HL-60/S4 treated with phorbol 12-myristate 13-acetate at 8.2 ng/mL for 4 days and 3 days (cell line): ENCODE results near the gene CEP57L1.
"Not testable (repeated sequence)": the region's sequence is repeated elsewhere in the genome, so short reads cannot be mapped to it uniquely, and the experiment has no call there.

Experiments
- in situ Hi-C: fragments of 300-500 bp; cut with MboI; formaldehyde crosslinking; loops from 2 replicates; pipeline ENCODE4 v1.15.0; 2022; ENCODE audit warnings: low sequenced_read_pairs

Gene CEP57L1

GRCh38 chr6:109104512-109104911 is 9.2 kb downstream of the CEP57L1 start:
- in situ Hi-C loops = no loop called here

GRCh38 chr6:109105681-109106080 is 10.4 kb downstream of the CEP57L1 start:
- in situ Hi-C loops = no loop called here

DNA sequence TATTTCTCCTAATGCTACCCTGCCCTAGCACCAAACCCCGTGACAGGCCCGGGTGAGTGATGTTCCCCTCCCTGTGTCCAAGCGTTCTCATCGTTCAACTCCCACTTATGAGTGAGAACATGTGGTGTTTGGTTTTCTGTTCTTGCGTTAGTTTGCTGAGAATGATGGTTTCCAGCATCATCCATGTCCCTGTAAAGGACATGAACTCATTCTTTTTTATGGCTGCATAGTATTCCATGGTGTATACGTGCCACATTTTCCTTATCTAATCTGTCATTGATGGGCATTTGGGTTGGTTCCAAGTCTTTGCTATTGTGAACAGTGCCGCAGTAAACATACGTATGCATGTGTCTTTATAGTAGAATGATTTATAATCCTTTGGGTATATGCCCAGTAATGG is 14.4 kb downstream of the CEP57L1 start:
- in situ Hi-C loops = not testable (repeated sequence)

- in situ Hi-C loops = not testable (repeated sequence)
These were observed 17.4 kb downstream of the CEP57L1 start for GRCh38 chr6:109112663-109113062.

- in situ Hi-C loops = no loop called here
These were observed 22.2 kb downstream of the CEP57L1 start for GRCh38 chr6:109117346-109118035.

GRCh38 chr6:109118337-109118736 is 23.0 kb downstream of the CEP57L1 start:
- in situ Hi-C loops = no loop called here

DNA sequence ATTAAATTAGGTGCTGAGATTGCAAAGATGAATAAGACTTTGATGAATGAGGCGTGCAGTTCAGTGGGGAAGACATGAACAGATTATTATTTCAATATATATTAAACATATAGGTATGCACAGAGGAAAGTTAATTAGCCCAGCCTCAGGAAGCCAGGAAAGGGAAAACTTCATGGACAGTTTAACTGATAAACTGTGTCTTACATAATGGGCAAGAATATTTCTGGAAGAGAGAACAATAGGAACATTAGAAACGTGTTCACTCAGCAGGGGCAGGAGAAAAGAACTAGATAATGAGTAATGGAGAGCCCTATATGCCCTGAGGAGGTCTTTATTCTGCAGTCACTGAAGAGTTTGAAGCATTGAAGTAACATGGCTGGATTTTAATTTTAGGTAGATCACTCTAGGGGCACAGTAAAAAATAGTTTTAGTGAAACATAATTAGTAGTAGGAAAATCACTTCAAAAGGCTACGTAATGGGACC is 23.6 kb downstream of the CEP57L1 start:
- in situ Hi-C loops = no loop called here

DNA sequence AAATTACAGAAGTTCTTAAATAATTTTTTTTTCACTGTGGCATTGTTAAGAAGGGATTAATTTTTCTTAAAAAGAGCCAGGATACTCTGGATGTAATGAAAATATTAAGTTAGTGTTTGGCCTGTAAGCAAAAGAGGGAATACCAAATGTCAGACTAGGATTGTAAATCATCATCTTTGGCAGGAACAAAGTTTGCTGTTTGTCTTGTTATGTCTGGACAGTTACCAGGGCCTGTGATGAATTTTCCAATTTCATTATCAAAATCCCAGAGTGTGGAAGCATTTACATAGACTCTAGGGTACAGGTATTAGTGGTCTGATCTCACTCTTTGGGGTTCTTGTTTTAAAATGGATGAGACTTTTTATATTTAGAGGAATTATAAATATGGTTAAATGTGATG is 26.1 kb downstream of the CEP57L1 start:
- in situ Hi-C loops = no loop called here

- in situ Hi-C loops = no loop called here
These were observed 28.9 kb downstream of the CEP57L1 start for GRCh38 chr6:109124219-109124618.

DNA sequence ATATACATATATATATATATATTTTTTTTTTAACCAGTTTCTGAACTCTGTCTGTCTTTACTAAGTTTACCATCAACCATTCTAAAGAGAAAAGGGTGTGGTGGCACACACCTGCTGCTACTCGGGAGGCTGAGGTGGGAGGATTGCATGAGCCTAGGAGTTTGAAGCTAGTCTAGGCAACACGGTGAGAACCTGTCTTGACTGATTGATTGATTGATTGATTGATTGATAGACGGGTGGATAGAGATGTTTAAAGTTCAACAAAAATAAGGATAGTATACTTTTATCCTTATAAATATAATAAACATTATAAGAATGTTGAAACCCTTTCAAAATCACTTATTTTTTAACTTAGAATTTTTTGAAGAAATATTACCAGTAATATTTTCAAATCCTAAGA is 30.2 kb downstream of the CEP57L1 start:
- in situ Hi-C loops = no loop called here

- in situ Hi-C loops = no loop called here
These were observed 34.8 kb downstream of the CEP57L1 start for GRCh38 chr6:109130065-109130464.

GRCh38 chr6:109135600-109135999 is 40.3 kb downstream of the CEP57L1 start:
- in situ Hi-C loops = not testable (repeated sequence)

- in situ Hi-C loops = not testable (repeated sequence)
These were observed 40.7 kb downstream of the CEP57L1 start for GRCh38 chr6:109136039-109136438.

GRCh38 chr6:109136530-109136929 is 41.2 kb downstream of the CEP57L1 start:
- in situ Hi-C loops = not testable (repeated sequence)

DNA sequence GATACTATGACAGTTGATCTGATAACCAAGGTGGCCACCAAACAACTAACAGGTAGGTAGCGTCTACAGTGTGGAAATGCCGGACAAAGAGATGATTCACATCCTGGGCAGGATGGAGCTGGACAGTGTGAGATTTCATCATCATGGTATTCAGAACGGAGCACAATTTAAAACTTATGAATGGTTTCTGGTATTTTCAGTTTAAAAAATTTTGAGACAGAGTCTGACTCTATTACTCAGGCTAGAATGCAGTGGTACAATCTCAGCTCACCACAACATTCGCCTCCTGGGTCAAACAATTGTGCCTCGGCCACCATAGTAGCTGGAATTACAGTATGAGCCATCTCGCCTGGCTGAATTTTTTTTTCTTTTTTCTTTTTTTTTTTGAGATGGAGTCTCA is 43.8 kb downstream of the CEP57L1 start:
- in situ Hi-C loops = no loop called here

DNA sequence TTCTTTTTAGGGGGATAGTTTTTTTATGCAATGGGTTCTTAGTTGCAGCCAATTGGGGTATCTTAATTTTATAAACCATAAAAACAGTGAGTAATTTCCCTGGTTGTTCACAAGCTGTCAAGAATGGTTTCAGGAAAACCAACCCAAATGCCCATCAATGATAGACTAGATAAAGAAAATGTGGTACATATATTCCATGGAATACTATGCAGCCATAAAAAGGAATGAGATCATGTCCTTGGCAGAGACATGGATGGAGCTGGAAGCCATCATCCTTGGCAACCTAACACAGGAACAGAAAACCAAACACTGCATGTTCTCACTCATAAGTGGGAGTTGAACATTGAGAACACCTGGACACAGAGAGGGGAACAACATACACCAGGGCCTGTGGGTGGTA is 46.8 kb downstream of the CEP57L1 start:
- in situ Hi-C loops = not testable (repeated sequence)

- in situ Hi-C loops = no loop called here
These were observed 47.9 kb downstream of the CEP57L1 start for GRCh38 chr6:109143191-109143590.

DNA sequence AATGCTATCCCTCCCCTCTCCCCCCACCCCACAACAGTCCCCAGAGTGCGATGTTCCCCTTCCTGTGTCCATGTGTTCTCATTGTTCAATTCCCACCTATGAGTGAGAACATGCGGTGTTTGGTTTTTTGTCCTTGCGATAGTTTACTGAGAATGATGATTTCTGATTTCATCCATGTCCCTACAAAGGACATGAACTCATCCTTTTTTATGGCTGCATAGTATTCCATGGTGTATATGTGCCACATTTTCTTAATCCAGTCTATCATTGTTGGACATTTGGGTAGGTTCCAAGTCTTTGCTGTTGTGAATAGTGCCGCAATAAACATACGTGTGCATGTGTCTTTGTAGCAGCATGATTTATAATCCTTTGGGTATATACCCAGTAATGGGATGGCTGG is 52.9 kb downstream of the CEP57L1 start:
- in situ Hi-C loops = not testable (repeated sequence)

DNA sequence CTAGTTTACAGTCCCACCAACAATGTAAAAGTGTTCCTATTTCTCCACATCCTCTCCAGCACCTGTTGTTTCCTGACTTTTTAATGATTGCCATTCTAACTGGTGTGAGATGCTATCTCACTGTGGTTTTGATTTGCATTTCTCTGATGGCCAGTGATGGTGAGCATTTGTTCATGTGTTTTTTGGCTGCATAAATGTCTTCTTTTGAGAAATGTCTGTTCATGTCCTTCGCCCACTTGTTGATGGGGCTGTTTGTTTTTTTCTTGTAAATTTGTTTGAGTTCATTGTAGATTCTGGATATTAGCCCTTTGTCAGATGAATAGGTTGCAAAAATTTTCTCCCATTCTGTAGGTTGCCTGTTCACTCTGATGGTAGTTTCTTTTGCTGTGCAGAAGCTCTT is 53.4 kb downstream of the CEP57L1 start:
- in situ Hi-C loops = not testable (repeated sequence)

DNA sequence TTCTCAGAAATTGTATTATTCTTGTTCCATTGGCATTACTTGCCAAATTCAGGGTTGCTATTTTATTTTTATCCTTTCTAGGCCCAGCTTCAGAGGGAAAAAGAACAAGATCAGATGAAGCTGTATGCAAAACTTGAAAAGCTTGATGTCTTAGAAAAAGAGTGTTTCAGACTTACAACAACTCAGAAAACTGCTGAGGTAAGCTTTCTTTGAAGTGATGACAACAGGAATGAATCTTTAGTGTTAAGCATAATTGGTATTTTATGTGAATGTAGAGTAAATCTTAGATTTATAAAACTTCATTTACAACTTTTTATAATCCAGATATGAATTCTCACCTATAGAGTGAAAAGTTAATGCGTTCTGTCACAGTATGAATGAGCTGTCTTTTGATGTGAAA is 58.4 kb downstream of the CEP57L1 start:
- in situ Hi-C loops = no loop called here

DNA sequence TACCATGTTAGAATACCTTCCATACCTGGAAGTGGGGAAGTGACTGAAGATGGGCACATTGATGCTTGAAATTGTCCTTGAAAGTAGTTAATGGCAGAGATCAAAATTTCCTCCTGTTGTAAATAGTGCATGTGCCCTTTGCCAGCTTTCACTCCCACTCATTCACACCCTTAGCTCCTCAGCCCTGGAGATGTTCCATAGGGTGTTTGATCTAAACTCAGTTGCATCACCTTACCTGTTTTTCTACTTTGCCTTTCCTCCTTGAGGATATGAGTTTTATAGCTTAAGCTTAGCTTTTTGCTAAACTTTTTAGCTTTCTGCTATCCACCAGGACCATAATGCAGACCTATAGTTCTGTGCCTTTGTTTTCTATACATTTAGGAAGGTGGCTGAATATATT is 69.0 kb downstream of the CEP57L1 start:
- in situ Hi-C loops = no loop called here

- in situ Hi-C loops = no loop called here
These were observed 70.2 kb downstream of the CEP57L1 start for GRCh38 chr6:109165392-109165974.

DNA sequence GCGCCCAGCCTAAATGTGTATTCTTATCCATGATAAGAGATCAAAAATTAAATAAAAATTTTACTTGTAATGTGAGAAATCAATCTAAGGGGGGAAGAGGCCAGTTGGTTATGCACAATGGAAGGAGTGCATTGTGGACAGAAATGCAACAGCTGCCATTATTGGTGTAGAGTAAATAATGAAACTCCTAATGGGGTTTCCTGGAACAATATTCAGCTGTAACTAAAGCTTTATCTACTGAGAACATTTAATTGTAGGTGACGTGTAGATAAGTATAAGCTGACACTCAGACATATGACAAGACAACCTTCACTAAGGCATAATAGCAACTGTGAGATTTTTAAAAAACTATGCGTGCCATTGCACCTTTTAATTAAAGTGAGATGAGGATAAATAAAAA is 71.4 kb downstream of the CEP57L1 start:
- in situ Hi-C loops = no loop called here
